HG02973 (cell line): ENCODE measurements around the gene FAM43B.

Experiments
- ATAC-seq: cut with Tn5 transposase; IDR thresholded peaks from one replicate; pipeline ENCODE4 v1.9.1; 2021; ENCODE audit warnings: moderate library complexity; ENCODE audit not compliant: unreplicated experiment

Gene FAM43B

DNA sequence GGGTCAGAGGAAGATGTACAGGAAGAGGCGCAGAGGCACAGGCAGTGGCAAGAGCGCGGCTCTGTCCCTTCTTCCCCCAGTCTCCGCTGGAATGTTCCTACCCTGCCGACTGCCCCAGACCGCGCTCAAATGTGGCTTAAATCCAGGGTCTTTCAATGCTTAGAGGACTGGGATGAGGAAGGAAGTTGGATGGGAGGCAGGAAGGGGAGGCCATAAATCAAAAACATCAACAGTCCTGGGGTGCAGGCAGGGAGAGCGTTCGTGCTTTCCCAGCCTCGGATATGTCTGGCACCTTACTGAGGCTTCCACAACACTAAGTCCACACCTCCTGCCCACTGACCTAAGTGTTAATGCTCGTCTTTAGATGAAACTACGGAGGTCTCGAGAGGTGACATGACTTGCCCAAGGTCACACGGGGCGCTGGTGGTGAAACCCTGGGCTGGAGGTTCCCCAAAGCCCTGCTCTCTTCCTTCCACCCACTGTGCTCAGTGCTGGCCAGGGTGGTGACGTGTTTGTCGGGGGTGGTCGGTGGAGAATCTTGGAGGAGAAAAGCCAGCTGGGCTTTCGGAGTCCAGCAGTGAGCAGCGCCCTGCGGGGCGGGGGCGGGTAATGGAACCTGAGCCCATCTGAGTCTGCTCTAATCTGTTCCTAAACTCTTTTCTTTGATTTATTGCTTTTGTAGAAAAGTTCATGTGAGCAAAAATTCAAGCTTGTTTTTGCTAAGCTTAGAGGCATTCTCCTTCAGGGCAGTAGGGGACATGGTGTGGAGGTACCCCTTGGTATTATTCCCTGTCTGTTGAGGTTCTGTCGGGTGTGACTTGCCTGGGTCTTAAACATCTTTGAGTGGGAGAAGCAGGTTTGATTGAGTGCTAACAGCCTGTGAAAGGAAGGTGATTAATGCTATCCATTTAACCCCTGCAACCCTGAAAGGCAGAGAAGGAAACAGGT is 37.2 kb downstream of the FAM43B start:
- no peak for ATAC-seq

- no peak for ATAC-seq
These were observed 38.0 kb downstream of the FAM43B start for GRCh38 chr1:20590306-20590777.

GRCh38 chr1:20593756-20594155 is 41.4 kb downstream of the FAM43B start:
- ATAC-seq = no peak

DNA sequence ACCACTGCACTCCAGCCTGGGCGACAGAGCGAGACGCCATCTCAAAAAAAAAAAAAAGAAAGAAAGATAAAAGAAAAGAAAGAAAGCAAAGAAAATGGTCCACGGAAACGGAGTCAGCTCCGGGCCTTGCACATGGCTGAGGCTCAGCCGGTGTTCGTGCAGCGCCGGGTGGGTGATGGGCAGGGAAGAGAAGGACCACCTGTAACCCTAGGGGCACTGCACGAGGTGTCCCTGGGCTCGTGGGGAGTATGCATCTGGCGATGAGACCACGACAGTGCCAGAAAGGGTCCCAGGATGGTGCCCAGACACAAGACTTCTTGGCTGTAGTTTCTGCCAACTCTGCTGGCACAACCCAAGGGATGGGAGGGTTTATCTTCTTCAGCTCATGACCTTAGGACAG is 42.4 kb downstream of the FAM43B start:
- ATAC-seq = no peak

DNA sequence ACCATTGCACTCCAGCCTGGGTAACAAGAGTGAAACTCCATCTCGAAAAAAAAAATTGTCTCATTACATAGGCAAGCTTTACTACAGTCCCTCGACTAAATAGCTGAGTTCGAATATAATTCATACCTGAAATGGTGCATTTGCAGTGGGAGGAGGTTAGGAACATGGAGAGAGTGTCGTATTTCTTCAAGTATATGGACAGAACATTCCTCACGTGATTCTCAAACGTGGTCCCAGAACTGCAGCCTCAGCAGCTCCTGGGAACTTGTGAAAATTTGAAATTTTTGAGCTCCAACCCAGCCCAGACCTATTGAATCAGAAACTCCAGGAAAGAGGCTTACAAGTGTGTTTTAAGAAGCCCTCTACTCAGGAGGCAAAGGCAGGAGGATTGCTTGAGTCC is 43.7 kb downstream of the FAM43B start:
- ATAC-seq = no peak

- no peak for ATAC-seq
These were observed 45.3 kb downstream of the FAM43B start for GRCh38 chr1:20597650-20598049.

DNA sequence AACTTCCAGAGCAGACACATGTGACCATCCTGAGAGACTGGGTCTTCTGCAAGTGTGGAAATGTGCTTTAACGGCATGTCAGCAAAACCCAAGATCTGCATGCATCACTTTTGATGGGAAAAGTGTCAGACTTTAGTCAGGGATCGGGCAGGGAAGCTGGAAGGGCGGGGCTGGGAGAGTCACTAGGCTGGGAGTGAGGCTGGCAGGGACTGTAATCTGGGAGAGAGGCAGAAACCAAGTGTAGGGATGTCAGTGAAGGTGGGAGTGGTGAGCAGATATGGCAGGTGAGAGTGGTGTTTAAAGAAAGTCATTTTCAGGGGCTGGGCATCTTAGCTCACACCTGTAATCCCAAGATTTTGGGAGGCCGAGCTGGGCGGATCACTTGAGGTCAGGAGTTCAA is 47.8 kb downstream of the FAM43B start:
- ATAC-seq = no peak

DNA sequence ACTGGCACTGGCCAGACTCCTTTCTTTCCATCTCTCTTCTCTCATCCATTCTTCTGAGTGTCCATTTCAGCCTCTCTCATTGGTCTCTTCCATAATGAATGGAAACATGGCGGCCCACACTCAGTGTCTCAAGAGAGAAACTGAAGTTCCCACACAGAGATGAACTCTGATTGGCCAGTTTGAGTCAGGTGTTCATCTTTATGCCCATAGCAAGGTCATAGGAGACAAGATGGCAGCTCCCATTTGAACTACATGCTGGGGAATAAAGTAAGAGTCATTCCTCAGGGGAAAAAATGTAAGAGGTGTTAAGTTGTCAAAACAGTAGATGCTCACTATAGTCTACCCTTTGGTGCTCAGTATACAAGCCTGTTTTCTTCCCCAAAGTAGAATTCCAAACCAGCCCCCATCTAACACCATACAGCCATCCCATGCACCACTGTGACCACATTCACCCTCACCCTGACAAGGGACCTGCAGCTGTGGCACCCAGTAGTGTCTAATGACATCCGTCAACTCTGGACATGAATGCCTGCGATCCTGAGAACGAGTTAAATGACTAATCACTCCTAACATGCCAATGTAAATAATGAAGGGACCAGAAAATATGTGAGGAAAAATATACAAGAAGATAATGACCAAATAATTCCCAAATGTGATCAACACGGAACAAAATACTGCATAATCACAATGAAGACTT is 48.9 kb downstream of the FAM43B start:
- ATAC-seq = no peak

DNA sequence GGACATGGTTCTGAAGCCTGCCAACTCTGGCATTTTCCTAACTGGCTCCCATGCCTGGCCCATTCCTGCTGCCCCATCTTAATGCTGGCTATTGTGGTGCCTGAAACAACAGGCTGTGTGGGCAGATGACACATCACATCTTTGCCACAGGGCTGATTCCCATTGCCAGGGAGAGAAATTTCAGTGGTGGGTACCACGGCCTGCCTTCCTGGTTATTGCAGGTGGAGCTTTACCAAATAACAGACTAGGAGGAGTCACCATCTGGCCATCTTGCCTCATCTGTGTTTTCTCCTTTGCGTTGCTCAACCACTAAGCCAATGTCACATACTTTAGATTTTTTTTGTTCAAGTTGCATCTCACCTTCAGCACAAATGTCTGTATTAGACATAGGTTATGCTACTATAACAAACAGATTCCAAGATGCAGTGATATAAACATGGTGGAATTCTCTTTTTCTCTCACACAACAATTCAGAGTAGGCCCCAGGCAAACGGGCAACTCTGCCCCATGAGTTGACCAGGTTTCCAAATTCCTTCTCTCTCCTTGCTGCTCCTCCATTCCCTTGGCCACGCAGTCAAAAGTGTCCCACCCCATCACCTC is 50.6 kb downstream of the FAM43B start:
- ATAC-seq = no peak

DNA sequence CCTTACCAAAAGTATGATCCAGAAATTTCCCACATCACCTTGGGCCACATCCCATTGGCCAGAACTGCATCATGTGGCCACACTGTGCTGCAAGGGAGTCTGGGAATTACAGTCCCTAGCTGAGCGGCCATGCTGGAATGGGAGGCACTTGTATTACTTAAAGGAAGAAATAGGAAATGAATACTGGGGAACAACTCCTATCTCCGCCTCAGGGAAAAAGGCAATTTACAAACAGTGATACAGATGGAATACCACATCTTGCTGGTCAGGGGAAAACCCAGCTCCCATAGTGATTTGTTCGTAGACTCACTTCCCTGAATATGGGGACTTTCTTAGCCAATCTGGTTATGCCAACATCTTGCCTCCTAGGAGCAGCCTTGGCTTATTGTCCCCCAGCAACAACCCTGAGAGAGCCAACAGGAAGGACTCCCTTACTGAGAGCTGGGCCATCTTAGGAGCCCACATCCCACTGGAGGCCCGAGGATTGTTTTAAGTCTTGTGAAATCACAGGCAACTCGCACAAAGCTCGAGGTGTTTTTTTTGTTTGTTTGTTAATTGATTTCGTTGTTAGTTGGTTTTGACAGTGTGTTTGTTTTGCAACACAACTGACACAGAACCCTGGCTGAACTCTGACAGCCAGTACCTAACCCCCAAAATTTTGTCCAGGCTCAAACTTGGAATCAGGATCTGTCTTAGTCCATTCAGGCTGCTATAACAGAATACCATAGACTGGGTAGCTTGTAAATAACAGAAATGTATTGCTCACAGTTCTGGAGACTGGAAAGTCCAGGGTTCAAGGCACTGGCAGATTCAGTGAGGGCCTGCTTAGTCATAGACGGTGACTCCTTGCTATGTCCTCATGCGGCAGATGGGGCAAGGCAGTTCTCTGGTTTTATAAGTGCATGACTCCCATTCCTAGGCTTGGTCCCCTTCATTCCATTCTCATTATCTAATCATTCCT is 51.4 kb downstream of the FAM43B start:
- ATAC-seq = no peak
